Measurements from ENCODE around the gene LIPH.

Gene LIPH

GRCh38 chr3:185540695-185541094 lies 11.7 kb downstream of the LIPH start:
- no peak for DNase-seq (ENCODE audit: low spot score)

- DNase-seq (ENCODE audit: low spot score): no peak
These were observed 12.5 kb downstream of the LIPH start for GRCh38 chr3:185539934-185540333.

GRCh38 chr3:185537369-185537970 lies 14.9 kb downstream of the LIPH start:
- DNase-seq (ENCODE audit: low spot score): no peak

GRCh38 chr3:185534511-185534910 lies 17.9 kb downstream of the LIPH start:
- no peak for DNase-seq (ENCODE audit: low spot score)

GRCh38 chr3:185532901-185533300 lies 19.5 kb downstream of the LIPH start:
- no peak for DNase-seq (ENCODE audit: low spot score)

GRCh38 chr3:185530856-185531255 lies 21.5 kb downstream of the LIPH start:
- DNase-seq (ENCODE audit: low spot score): no peak

GRCh38 chr3:185528532-185528931 lies 23.9 kb downstream of the LIPH start:
- DNase-seq (ENCODE audit: low spot score): no peak

GRCh38 chr3:185527364-185527763 lies 25.0 kb downstream of the LIPH start:
- no peak for DNase-seq (ENCODE audit: low spot score)

- no peak for DNase-seq (ENCODE audit: low spot score)
These were observed 25.9 kb downstream of the LIPH start for GRCh38 chr3:185526349-185526951.

- DNase-seq (ENCODE audit: low spot score): no peak
These were observed 30.8 kb downstream of the LIPH start for GRCh38 chr3:185521349-185522138.

- DNase-seq (ENCODE audit: low spot score): no peak
These were observed 33.4 kb downstream of the LIPH start for GRCh38 chr3:185519021-185519420.

GRCh38 chr3:185517387-185518130 lies 34.8 kb downstream of the LIPH start:
- no peak for DNase-seq (ENCODE audit: low spot score)

- no peak for DNase-seq (ENCODE audit: low spot score)
These were observed 40.7 kb downstream of the LIPH start for GRCh38 chr3:185511711-185512110.

GRCh38 chr3:185508335-185508991 lies 43.9 kb downstream of the LIPH start:
- no peak for DNase-seq (ENCODE audit: low spot score)

GRCh38 chr3:185507883-185508282 lies 44.5 kb downstream of the LIPH start:
- DNase-seq (ENCODE audit: low spot score): no peak

- DNase-seq (ENCODE audit: low spot score): no peak
These were observed 47.8 kb downstream of the LIPH start for GRCh38 chr3:185504636-185505035.

GRCh38 chr3:185503521-185503920 lies 48.9 kb downstream of the LIPH start:
- DNase-seq (ENCODE audit: low spot score): no peak

GRCh38 chr3:185502987-185503386 lies 49.4 kb downstream of the LIPH start:
- DNase-seq (ENCODE audit: low spot score): no peak

- DNase-seq (ENCODE audit: low spot score): peak; percentile 96
These were observed 53.6 kb downstream of the LIPH start, which contains the start of gene TMEM41A for GRCh38 chr3:185498503-185499396. Gene TMEM41A (minus strand): TSS chr3:185499035. CDS start chr3:185498961, 74 bp downstream.

GRCh38 chr3:185490241-185490640 lies 62.1 kb downstream of the LIPH start:
- no peak for DNase-seq (ENCODE audit: low spot score)

- DNase-seq (ENCODE audit: low spot score): no peak
These were observed 62.9 kb downstream of the LIPH start for GRCh38 chr3:185489462-185489861.
